ENCODE results near the gene RBMS3.

DNA sequence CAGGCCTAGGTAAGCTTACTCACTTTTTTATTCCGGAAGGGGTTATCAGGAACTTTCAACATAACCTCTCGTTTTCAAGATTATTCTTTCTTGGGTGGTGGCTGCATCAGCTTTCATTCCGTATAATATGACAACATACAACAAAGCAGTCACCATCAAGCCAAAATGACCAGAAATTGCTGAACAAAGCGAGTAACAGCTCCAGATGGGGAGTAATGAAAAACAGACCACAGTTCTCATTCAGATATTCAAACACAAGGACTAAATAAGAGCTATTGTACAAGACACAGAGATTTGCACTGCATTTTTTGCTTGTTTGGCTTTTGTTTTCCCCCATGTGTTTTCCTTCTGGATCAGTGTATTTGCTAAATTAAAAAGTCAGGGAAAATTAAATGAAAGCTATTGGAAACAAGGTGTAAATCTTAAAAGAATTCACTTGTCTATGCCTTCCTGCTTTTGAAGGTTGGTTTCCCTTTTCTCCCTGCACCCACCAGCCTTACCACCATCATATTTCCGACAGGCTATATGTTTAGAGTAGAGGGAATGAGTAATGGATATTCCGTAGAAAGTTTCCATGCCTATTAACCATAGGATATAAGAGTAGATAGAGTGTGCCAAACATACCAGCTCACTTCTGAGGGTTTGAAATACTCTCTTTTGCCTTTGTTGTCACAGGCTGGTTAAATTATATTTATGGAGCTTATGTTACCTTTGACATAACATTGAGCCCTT lies 213.6 kb downstream of the RBMS3 start:
- TF ChIP-seq, protein P1, sequence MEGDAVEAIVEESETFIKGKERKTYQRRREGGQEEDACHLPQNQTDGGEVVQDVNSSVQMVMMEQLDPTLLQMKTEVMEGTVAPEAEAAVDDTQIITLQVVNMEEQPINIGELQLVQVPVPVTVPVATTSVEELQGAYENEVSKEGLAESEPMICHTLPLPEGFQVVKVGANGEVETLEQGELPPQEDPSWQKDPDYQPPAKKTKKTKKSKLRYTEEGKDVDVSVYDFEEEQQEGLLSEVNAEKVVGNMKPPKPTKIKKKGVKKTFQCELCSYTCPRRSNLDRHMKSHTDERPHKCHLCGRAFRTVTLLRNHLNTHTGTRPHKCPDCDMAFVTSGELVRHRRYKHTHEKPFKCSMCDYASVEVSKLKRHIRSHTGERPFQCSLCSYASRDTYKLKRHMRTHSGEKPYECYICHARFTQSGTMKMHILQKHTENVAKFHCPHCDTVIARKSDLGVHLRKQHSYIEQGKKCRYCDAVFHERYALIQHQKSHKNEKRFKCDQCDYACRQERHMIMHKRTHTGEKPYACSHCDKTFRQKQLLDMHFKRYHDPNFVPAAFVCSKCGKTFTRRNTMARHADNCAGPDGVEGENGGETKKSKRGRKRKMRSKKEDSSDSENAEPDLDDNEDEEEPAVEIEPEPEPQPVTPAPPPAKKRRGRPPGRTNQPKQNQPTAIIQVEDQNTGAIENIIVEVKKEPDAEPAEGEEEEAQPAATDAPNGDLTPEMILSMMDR (IDR thresholded peaks at IDR 0.05) = no peak
- TF ChIP-seq NR2C2 (CRISPR knock-in tag; IDR thresholded peaks at IDR 0.05) = no peak
- TF ChIP-seq ESRRA (CRISPR knock-in tag; IDR thresholded peaks at IDR 0.05; ENCODE audit: borderline replicate concordance) = no peak

Data from WTC11 (cell line).